Measurements from ENCODE around the gene DPP6. TPM values are rescaled to one million over a fixed set of nuclear protein-coding genes. Genes with fewer than 3 reads are reported as not detected.

The DPP6 gene
- total RNA-seq, 4 donors from 2014 or later, result 0.38 TPM; not detected in 2

- Histone ChIP-seq H3K36me3 (no peaks in the 10 kb centered on the region), H3K9me3 (peaks cover 0 to 24% (median 0%) of the 10 kb centered on the region in 3 donors), H3K27ac (no peak overlapping the region), H3K27me3 (no peaks in the 10 kb centered on the region), H3K4me1 (no peaks in the 10 kb centered on the region), H3K4me3 (no peak overlapping the region)
- 46 to 57% methylated on average over 5 to 6 of the region's 7 CpGs for WGBS, 2 donors
- no peak for DNase-seq
- intact Hi-C loops (cut with DNase I), result no loop called here
- TF ChIP-seq POLR2A (IDR thresholded peaks at IDR 0.05) (no peak), CTCF (IDR thresholded peaks at IDR 0.05) (no peak)
Observed at GRCh38 chr7:154217688-154218340, 165.6 kb downstream of the DPP6 start.

- no peaks in the 10 kb centered on the region for H3K27me3 ChIP-seq
- DNase-seq, result no peak
- intact Hi-C loops (cut with DNase I), result no loop called here
- TF ChIP-seq POLR2A (IDR thresholded peaks at IDR 0.05) (no peak), CTCF (IDR thresholded peaks at IDR 0.05) (no peak)
- H3K27ac ChIP-seq, result no peak overlapping the region
- H3K9me3 ChIP-seq, result peaks cover 0 to 11% (median 0%) of the 10 kb centered on the region in 3 donors
- H3K4me3 ChIP-seq, result no peak overlapping the region
- no peaks in the 10 kb centered on the region for H3K36me3 ChIP-seq
- WGBS, 2 donors, result 12 to 34% methylated on average over 4 to 6 of the region's 6 CpGs
- H3K4me1 ChIP-seq, result no peaks in the 10 kb centered on the region
Observed at GRCh38 chr7:154231732-154232131, 179.5 kb downstream of the DPP6 start.

- intact Hi-C loops (cut with DNase I), result no loop called here
- no peaks in the 10 kb centered on the region for H3K36me3 ChIP-seq
- H3K9me3 ChIP-seq, result peaks cover 0 to 11% (median 0%) of the 10 kb centered on the region in 3 donors
- H3K27me3 ChIP-seq, result no peaks in the 10 kb centered on the region
- H3K27ac ChIP-seq, result no peak overlapping the region
- 57 to 68% methylated on average over 5 of the region's 5 CpGs for WGBS, 2 donors
- TF ChIP-seq CTCF (IDR thresholded peaks at IDR 0.05) (no peak), POLR2A (IDR thresholded peaks at IDR 0.05) (no peak)
- no peak overlapping the region for H3K4me3 ChIP-seq
- DNase-seq, result no peak
- no peaks in the 10 kb centered on the region for H3K4me1 ChIP-seq
Observed at GRCh38 chr7:154232700-154233099, 180.5 kb downstream of the DPP6 start.

GRCh38 chr7:154241988-154242387 lies 189.8 kb downstream of the DPP6 start:
- WGBS, 2 donors, result 54 to 72% methylated on average over 2 to 3 of the region's 3 CpGs
- Histone ChIP-seq H3K27ac (no peak overlapping the region), H3K36me3 (no peaks in the 10 kb centered on the region), H3K4me1 (no peaks in the 10 kb centered on the region), H3K9me3 (peaks cover 0 to 30% (median 0%) of the 10 kb centered on the region in 3 donors), H3K4me3 (no peak overlapping the region), H3K27me3 (no peaks in the 10 kb centered on the region)
- DNase-seq, result no peak
- intact Hi-C loops (cut with DNase I), result no loop called here
- no peak for TF ChIP-seq CTCF (IDR thresholded peaks at IDR 0.05)
- no peak for TF ChIP-seq POLR2A (IDR thresholded peaks at IDR 0.05)

GRCh38 chr7:154242709-154243108 lies 190.5 kb downstream of the DPP6 start:
- no peaks in the 10 kb centered on the region for H3K27me3 ChIP-seq
- H3K9me3 ChIP-seq, result peaks cover 0 to 30% (median 0%) of the 10 kb centered on the region in 3 donors
- no peak for DNase-seq
- TF ChIP-seq CTCF (IDR thresholded peaks at IDR 0.05), result no peak
- intact Hi-C loops (cut with DNase I), result no loop called here
- no peak overlapping the region for H3K4me3 ChIP-seq
- no peaks in the 10 kb centered on the region for H3K4me1 ChIP-seq
- no peaks in the 10 kb centered on the region for H3K36me3 ChIP-seq
- no peak overlapping the region for H3K27ac ChIP-seq
